NCI-H460 (cell line): Measurements from ENCODE around the gene TMPRSS11A. TPM values are rescaled to one million over a fixed set of nuclear protein-coding genes. Genes with fewer than 3 reads are reported as not detected.
A peak's percentile ranks its signal among the peaks of the same experiment; 100 is the strongest.

ENCODE experiments used
- DNase-seq: peaks from one replicate; pipeline ENCODE4 v3.0.0-alpha.2; 2016; ENCODE audit warnings: low read depth; ENCODE audit errors: extremely low read depth
- small RNA-seq, 2 experiments: library from RNA; depleted of rRNA; stranded (forward); fragments of <200 nt; gene quantifications; one replicate each; pipeline ENCODE3, GENCODE V24; 2014
- total RNA-seq: library from RNA; depleted of rRNA; stranded (reverse); fragments of >200 nt; shearing (Covaris generic); gene quantifications from 2 replicates; pipeline ENCODE4 v1.2.3, GENCODE V29; 2014; rRNA removed

TMPRSS11A gene
- total RNA-seq, 1 experiment from 2014 or later, result not detected

- DNase-seq, result no peak
Measured at GRCh38 chr4:67874986-67875385, 88.3 kb downstream of the TMPRSS11A start.

DNA sequence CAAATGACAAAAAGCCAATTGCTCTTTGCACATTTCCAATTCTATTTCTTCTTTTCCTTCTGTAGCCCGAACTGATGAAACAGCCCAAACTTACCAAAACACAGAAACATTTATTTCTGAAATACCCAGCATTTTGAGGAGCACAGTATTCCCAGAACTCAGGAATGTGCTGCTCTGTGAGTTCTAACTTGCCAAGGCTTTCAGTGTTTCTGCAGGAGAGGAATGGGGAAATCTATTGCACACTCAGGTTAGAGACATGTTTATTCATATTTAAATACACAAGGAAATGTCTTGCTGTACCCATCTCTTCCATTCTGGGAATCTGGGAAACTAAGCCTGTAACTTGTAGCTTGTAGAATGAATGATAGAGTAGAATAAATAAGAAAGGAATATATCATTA lies 90.2 kb downstream of the TMPRSS11A start:
- DNase-seq, result no peak

DNA sequence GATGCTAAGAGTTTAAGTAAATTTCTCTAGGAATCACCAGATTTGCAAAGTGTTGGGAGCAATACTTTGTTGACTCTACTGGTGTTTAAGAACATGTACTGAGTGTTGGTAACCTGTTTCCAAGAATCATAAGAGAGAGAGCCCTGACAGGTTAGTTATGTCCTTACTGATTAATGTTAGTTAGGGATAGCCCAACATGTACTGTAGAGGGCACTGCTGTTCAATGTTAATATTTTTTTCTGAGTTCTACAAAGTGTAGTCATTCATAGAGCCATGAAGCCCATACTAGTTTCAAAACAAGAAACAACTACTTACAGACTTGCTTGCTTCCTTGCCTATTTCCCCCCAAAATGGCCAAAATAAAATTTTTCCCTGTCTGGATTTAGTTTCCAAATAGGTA lies 91.4 kb downstream of the TMPRSS11A start:
- peak; percentile 21 for DNase-seq

DNA sequence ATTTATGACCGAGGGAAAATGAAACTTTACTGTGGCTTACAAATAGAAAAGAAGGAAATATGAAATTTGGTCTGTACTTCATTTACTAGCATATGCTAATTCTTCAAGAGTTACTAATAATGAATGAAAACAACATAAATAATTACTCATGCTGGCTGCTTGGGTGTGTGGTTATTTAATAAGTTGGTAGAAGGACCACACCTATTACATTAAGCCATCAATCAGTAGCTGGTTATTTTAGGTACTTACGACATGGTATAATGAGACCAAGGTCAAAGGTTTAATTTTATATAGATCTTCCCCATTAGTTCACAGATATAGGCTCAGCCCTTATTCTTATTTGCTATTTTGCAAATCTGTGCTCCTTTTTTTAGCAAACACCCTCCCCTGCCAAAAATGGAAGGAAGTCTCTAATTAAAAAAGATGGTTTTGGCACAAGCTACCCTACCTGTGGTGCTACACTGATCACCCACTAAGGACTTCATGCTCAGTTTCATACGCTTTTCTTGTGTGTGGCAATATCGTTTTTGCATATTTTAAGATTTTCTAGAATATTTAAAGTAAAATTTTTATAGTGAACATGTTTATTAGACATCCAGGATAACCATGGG lies 93.6 kb downstream of the TMPRSS11A start:
- DNase-seq, result no peak

DNA sequence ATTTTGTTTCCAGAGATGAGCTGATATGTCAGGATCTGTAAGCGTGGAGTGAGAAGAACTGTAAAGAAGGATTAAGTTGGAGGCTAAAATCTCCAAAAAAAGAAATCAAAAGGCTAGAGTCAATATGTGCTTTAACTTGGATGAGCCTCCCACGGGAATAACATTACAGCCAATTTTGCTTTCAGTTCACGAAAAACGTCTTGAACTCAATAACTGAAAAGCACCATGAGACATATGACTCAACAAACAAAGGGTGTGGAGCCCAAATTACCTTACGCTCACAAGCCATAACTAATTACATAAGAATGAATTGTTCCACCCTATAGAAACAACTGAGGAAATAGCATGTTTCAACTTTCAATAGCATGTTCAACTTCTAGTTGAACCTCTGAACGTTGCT lies 101.8 kb downstream of the TMPRSS11A start:
- no peak for DNase-seq

Small RNA genes within 50 kb of the gene (small RNA-seq; reads per million reads assigned to genes)
- 0 reads per million in 2 experiments for gene RNU6-95P

Other genes starting within 250 kb of the TMPRSS11A start
- not detected in 2 replicates for gene GNRHR, start 209.1 kb downstream of the TMPRSS11A start, total RNA-seq
- gene TMPRSS11D, start 79.5 kb downstream of the TMPRSS11A start, total RNA-seq, result not detected in 2 replicates
- not detected in 2 replicates for gene TMPRSS11F, start 166.4 kb upstream of the TMPRSS11A start, total RNA-seq